Esophagus squamous epithelium (tissue), 4 donors: Measurements from ENCODE around the gene IBTK.

Source experiments
- CTCF ChIP-seq, 6 experiments: fragments of 450-650 bp in 4 of 6; fragments of 200-600 bp in 2 of 6; sonication (generic) in 2 of 6; IDR thresholded peaks; one replicate each; pipeline ENCODE4 v1.5.1; 2016 to 2019; ENCODE audit warnings: antibody characterized with exemption in 6 of 6, mild to moderate bottlenecking in 4 of 6, moderate library complexity in 4 of 6
- POLR2A ChIP-seq, 4 donors: fragments of 450-650 bp; IDR thresholded peaks; one replicate each; pipeline ENCODE4 v1.6.1; 2017; ENCODE audit warnings: antibody characterized with exemption in 4 of 4, mild to moderate bottlenecking in 4 of 4, moderate library complexity in 3 of 4

- TF ChIP-seq CTCF (IDR thresholded peaks at IDR 0.05), result no peak
- TF ChIP-seq POLR2A (IDR thresholded peaks at IDR 0.05), result no peak
These were observed 28.1 kb upstream of the IBTK start for GRCh38 chr6:82275686-82276085.
